GM18867 (cell line): Measurements from ENCODE around the gene VOPP1.

Experiments
- ATAC-seq: cut with Tn5 transposase; IDR thresholded peaks from one replicate; pipeline ENCODE4 v1.9.1; 2021; ENCODE audit warnings: mild to moderate bottlenecking, moderate library complexity; ENCODE audit not compliant: unreplicated experiment

Gene VOPP1

GRCh38 chr7:55494951-55495350, 77.4 kb downstream of the VOPP1 start:
- no peak for ATAC-seq

DNA sequence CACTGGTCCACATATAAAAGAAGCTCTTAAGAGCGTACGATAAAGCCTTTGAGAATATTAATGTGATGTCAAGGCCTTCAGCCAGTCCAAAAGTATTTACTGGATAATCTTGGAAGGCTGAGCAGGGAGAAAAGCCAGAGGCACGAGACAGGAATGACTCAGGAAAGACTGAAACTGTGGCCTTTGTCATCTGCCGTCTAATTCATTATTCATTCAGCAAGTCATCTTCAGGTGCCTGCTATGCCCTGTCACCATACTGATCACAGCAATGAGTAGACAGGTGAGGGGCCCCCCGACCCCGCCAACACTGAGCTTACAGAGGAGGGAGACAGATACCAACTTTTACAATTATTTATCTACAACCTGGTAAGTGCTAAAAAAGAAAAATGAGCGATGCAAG, 78.9 kb downstream of the VOPP1 start:
- ATAC-seq, result no peak

GRCh38 chr7:55491346-55491745, 81.0 kb downstream of the VOPP1 start:
- ATAC-seq, result no peak

GRCh38 chr7:55490099-55490498, 82.2 kb downstream of the VOPP1 start:
- no peak for ATAC-seq

- no peak for ATAC-seq
Measured at GRCh38 chr7:55489552-55489951, 82.8 kb downstream of the VOPP1 start.

- no peak for ATAC-seq
Measured at GRCh38 chr7:55488804-55489340, 83.4 kb downstream of the VOPP1 start.

DNA sequence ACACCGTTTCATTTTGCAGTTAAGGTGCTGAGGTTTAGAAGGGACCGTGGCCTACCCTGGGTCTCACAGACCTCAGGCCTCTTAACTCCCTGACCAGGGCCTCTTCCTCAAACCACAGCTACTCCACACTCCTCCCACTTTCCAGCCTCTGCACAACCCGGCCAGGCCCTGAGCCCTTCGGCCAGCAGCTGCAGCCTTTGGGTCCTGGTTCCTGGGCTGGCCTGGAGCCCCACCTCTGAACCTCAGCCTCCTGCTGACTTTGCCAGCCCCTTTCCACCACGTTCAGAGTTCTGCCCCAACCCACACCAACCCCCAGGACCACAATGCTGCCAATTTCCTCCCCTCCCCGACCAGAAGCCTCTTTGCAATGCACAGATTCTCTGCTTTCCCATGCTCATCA, 84.1 kb downstream of the VOPP1 start:
- no peak for ATAC-seq

DNA sequence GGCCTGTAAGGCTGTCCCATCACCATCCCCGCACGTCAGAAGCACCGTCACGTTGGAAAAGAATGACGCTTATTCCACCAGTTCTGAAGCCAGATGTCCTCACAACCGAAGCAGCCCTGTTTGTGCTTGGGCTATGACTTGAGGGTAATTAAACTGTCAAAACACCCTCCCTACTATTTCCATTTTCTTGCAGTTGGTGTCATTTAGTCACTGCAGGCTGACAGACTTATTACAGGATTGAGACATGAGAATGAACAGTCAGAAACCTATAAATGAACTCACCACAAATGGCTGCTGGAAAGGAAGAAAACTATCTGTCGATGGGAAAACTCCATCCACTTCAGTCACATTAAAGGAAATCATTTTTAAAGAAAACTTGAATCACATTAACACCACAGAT, 85.3 kb downstream of the VOPP1 start:
- ATAC-seq, result no peak

GRCh38 chr7:55486192-55486590, 86.1 kb downstream of the VOPP1 start:
- ATAC-seq, result no peak

GRCh38 chr7:55485501-55486191, 86.7 kb downstream of the VOPP1 start:
- no peak for ATAC-seq

DNA sequence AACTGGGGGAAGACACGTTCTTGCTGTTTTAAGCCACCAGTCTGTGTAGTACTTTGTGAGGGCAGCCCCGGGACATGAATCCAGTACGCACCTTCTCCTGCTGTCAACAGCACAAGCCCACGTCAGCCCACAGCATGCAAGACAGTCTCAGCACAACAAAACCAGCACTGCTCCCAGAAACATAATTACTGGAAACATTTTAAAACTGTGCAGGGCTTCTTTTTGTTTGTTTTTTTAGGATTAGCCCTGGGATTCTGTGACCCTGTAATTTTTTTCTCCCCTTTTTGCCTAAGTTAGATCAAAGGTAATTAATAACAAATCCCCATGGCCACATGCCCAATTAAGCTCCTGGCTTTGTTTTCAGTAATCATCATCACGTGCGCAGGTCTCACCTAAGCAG, 87.5 kb downstream of the VOPP1 start:
- no peak for ATAC-seq

DNA sequence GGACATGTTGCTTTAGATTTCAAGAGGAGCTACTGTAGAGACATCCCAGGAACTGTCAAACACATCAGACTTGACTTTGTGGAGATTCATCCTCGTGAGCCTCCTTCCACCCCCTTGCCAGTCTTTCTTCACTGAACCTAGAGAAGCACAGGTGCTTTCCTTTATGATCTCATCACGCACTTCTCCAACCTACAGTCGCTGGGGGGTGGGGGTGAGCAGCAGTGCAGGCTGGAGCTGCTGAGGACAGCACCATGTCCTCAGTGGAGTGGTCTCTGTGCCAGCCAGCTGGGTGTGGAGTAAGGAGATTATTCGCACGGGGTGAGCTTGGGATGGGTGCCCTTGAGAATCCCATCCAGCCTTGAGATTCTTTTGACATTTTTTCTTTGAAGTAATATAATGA, 88.1 kb downstream of the VOPP1 start:
- ATAC-seq, result no peak

DNA sequence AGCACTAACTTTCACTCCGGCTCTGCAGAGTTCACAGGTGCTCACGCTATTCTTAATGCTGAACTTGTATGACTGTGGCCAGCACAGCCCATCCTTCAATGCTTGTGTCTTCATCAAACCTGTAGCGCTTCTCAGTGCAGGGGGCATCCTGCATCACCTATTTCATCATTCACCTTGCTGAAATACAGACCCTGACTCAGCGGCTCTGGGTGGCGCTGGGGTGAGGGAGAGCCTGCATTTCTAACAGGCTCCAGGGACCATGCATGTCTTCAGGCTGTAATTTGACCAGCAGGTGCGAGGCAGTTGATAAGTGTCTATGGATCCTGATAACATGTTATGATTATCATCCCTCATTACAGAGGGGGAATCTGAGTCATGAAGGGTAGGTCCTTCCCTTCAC, 89.3 kb downstream of the VOPP1 start:
- no peak for ATAC-seq

GRCh38 chr7:55481155-55481554, 91.1 kb downstream of the VOPP1 start:
- ATAC-seq, result no peak

DNA sequence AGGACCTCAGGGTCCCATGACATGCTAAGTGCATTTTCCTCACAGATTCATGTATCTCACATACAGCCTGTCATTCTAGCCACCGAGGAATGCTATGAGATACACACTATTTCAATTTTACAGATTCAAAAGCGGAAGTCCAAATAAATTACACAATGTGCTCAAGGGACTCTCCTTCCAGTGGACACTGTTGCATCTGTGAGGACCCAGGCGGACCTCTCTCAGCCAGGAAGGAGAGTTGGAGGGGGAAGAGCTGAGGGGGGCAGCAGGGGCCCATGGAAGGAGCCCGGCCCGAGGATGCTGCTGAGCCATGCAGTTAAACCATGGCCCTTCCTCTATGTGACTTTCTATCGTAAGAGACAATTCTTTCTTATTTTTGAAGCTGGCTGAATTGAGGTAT, 93.6 kb downstream of the VOPP1 start:
- ATAC-seq, result no peak

GRCh38 chr7:55477781-55478374, 94.4 kb downstream of the VOPP1 start:
- ATAC-seq, result no peak

GRCh38 chr7:55476852-55477780, 95.2 kb downstream of the VOPP1 start:
- ATAC-seq, result no peak

DNA sequence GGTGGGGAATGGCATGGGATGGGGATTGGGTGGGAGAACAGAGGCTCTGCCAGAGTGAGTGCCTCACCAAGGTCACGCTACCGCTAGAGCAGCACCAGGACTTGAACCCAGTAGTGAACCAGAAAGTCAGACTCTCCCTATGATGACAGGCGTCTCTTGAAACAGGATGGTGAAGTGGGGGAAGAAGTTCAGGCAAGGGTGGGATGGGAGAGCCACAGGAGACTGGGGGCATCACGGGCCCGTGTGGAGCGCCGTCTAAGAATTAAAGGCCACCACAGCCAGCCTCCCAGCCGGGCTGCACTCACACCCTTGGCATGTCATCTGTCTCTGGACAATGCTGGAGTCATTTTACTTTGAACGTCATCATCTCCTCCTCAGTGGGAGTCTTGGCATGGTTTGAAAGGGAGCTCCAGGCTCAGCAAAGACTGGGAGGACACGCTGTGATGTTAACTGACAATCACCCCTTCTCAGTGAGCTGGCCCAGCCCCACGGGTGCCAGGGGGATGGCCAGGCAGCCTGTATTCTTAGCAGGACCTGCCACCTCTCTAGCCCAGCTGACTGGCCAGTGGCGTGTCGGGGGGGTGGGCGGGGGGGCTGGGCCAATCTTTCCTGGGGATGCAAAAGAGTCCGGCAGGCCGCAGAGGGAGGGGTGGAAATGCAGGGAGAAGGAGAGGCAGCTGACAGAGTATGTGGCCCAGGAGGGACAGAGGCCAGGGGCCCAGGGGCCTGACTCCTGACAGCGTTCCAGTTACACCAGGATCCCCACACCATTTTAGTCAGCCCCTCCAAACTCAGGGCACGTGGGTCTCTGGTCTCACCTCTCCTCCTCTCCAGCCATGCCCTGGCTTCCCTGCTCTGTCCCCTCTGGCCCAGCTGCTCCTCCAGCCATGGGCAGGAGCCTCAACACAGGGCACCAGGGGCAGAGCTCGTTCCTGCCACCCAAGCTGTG, 96.2 kb downstream of the VOPP1 start:
- ATAC-seq, result no peak

GRCh38 chr7:55474944-55475854, 97.1 kb downstream of the VOPP1 start:
- no peak for ATAC-seq
